ENCODE results near the gene HADHA.

DNA sequence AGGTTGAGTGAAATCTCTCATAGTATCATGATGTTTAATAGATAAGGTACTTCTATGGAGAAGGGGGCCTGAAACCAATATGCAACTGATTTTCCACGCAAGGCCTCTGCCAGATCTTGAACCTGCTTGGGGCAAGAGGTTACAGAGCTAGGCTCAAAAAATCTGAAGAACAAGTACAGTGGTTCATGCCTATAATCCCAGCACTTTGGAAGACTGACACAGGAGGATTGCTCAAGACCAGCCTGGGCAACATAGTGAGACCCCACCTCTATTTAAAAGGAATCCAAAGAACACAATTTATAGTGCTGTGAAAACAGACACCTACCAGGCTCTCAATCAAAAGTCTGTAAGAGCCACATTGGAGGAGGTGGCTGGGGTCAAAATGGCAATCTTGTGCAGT lies 28.6 kb downstream of the HADHA start:
- TF ChIP-seq, protein P1, sequence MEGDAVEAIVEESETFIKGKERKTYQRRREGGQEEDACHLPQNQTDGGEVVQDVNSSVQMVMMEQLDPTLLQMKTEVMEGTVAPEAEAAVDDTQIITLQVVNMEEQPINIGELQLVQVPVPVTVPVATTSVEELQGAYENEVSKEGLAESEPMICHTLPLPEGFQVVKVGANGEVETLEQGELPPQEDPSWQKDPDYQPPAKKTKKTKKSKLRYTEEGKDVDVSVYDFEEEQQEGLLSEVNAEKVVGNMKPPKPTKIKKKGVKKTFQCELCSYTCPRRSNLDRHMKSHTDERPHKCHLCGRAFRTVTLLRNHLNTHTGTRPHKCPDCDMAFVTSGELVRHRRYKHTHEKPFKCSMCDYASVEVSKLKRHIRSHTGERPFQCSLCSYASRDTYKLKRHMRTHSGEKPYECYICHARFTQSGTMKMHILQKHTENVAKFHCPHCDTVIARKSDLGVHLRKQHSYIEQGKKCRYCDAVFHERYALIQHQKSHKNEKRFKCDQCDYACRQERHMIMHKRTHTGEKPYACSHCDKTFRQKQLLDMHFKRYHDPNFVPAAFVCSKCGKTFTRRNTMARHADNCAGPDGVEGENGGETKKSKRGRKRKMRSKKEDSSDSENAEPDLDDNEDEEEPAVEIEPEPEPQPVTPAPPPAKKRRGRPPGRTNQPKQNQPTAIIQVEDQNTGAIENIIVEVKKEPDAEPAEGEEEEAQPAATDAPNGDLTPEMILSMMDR (IDR thresholded peaks at IDR 0.05): no peak
- no peak for TF ChIP-seq ZFX (IDR thresholded peaks at IDR 0.05; ENCODE audit: borderline replicate concordance)

Measured in 22Rv1 (cell line).